Peyer's patch (tissue), 4 donors: Measurements from ENCODE around the gene NSUN6. TPM values are rescaled to one million over a fixed set of nuclear protein-coding genes. Genes with fewer than 3 reads are reported as not detected.

Experiments used
- DNase-seq, 3 donors: peaks; one replicate each; pipeline ENCODE4 v3.0.0-alpha.2; 2017 to 2019
- H3K27ac ChIP-seq, 4 donors: fragments of 200-600 bp; sonication (generic); one replicate each; pipeline ENCODE4 v1.5.1; 2016 to 2019
- H3K27me3 ChIP-seq, 2 donors: fragments of 200-600 bp; sonication (generic); one replicate each; pipeline ENCODE4 v1.5.1; 2019
- H3K36me3 ChIP-seq, 3 donors: fragments of 200-600 bp; sonication (generic); one replicate each; pipeline ENCODE4 v1.5.1; 2016 to 2019
- H3K4me1 ChIP-seq, 4 donors: fragments of 200-600 bp; sonication (generic); one replicate each; pipeline ENCODE4 v1.5.1; 2016 to 2019
- H3K4me3 ChIP-seq, 4 donors: fragments of 200-600 bp; sonication (generic); 1 replicate in 3 of 4; 2 replicates in 1 of 4; pipeline ENCODE4 v1.5.1; 2016 to 2019; ENCODE audit warnings: mild to moderate bottlenecking in 1 of 4
- H3K9me3 ChIP-seq, 4 donors: fragments of 200-600 bp; sonication (generic); one replicate each; pipeline ENCODE4 v1.5.1; 2016 to 2019; ENCODE audit warnings: mild to moderate bottlenecking in 1 of 4
- POLR2A ChIP-seq, 2 donors: fragments of 450-650 bp; IDR thresholded peaks; one replicate each; pipeline ENCODE4 v1.5.1; 2017; ENCODE audit warnings: antibody characterized with exemption in 2 of 2, mild to moderate bottlenecking in 2 of 2, moderate library complexity in 2 of 2
- total RNA-seq, 4 donors: library from RNA; depleted of rRNA; stranded (reverse); fragments of >200 nt; gene quantifications; one replicate each; pipeline ENCODE4 v1.1.0, GENCODE V29; 2016
- TF ChIP-seq, protein P1 (sequence below), 6 experiments: fragments of 450-650 bp in 4 of 6; fragments of 200-600 bp in 2 of 6; sonication (generic) in 1 of 6; IDR thresholded peaks; one replicate each; pipeline ENCODE4 v1.5.1; 2017 to 2019; ENCODE audit warnings: antibody characterized with exemption in 6 of 6, mild to moderate bottlenecking in 3 of 6, moderate library complexity in 1 of 6

The NSUN6 gene
- total RNA-seq, 4 donors from 2014 or later: 14.9 to 27.2 (median 22.3) TPM

DNA sequence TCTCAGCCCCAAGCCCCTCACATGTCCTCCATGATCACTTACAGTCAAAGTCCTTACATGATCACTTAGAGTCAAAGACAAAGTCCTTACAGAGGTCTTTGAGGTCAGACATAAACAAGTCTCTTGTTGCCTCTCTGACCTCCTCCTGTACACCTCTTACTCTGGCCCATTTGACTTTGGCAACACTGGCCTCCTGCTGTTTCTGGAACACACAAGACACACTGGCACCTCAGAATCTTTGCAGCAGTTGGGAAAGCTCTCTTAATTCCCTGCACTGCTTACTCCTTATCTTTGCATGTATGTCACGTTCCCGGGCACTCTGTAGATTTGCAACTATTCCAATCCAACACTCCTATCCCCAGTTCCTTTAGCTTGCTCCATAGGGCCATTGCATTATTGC lies 102.3 kb downstream of the NSUN6 start:
- TF ChIP-seq, protein P1, sequence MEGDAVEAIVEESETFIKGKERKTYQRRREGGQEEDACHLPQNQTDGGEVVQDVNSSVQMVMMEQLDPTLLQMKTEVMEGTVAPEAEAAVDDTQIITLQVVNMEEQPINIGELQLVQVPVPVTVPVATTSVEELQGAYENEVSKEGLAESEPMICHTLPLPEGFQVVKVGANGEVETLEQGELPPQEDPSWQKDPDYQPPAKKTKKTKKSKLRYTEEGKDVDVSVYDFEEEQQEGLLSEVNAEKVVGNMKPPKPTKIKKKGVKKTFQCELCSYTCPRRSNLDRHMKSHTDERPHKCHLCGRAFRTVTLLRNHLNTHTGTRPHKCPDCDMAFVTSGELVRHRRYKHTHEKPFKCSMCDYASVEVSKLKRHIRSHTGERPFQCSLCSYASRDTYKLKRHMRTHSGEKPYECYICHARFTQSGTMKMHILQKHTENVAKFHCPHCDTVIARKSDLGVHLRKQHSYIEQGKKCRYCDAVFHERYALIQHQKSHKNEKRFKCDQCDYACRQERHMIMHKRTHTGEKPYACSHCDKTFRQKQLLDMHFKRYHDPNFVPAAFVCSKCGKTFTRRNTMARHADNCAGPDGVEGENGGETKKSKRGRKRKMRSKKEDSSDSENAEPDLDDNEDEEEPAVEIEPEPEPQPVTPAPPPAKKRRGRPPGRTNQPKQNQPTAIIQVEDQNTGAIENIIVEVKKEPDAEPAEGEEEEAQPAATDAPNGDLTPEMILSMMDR (IDR thresholded peaks at IDR 0.05): no peak
- no peak for TF ChIP-seq POLR2A (IDR thresholded peaks at IDR 0.05)
- no peaks in the 10 kb centered on the region for H3K4me1 ChIP-seq
- no peak for DNase-seq
- H3K9me3 ChIP-seq: no peaks in the 10 kb centered on the region
- no peak overlapping the region for H3K4me3 ChIP-seq
- peaks cover 0 to 19% (median 0%) of the 10 kb centered on the region in 3 donors for H3K36me3 ChIP-seq
- H3K27ac ChIP-seq: no peak overlapping the region
- H3K27me3 ChIP-seq: no peaks in the 10 kb centered on the region

DNA sequence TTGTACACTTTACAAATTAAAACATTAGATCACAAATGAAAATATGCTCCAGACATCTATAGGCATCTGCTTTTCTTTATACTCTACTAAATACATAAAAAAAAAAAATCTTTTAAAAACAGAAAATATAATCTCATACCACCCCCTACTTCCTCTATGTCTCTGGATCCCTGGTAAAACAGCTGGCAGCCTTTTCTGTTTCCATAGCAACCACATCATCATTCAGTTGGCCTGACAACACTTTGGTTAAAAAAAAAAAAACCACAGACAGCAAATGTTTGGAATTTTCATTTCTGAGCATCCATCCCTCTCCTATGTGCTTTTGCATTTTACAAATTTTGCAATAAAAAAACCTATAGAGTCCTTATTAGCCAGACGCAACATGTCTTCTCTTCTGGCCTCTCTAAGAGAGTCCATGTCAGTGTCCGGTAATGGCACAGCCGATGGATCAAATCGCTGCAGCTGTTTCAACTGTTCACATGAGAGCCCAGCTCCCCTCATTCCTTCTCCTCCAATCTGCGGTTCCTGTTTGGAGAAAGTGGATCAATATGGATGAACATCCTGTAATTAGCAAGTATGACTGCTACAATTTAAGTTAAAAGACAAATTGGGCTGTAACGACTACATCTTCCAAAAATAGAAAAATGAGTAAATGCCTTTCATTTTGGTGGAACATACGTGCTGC lies 105.6 kb downstream of the NSUN6 start:
- Histone ChIP-seq H3K36me3 (peaks cover 0 to 21% (median 0%) of the 10 kb centered on the region in 3 donors), H3K9me3 (no peaks in the 10 kb centered on the region)
- TF ChIP-seq POLR2A (IDR thresholded peaks at IDR 0.05): no peak
- TF ChIP-seq, protein P1 (IDR thresholded peaks at IDR 0.05): no peak

DNA sequence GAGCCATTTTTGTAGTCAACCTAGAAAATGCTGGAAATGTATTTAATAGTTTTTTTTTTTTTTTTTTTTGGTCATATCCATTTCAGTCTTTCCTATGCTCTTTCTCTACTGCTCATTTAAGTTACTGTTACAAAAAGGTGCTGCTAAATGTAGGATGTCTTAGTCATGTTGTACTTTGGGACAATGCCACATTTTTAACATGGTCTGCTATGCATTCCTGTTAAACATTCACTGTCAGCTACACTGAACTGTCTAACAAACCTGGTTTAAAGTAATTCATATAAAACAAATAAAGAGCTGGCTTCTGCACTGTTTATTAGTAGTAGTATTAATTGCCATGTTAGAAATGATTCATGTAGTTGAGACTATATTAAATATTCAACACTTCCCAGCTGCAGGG lies 108.6 kb downstream of the NSUN6 start:
- TF ChIP-seq, protein P1 (IDR thresholded peaks at IDR 0.05): no peak
- TF ChIP-seq POLR2A (IDR thresholded peaks at IDR 0.05): no peak
- no peak overlapping the region for H3K27ac ChIP-seq

More for the DNA sequence above, 105.6 kb downstream of the NSUN6 start:
- H3K27me3 ChIP-seq: no peaks in the 10 kb centered on the region
- H3K27ac ChIP-seq: no peak overlapping the region
- no peak for DNase-seq
- H3K4me3 ChIP-seq: no peak overlapping the region
- no peaks in the 10 kb centered on the region for H3K4me1 ChIP-seq

GRCh38 chr10:18540195-18540594 lies 111.2 kb downstream of the NSUN6 start:
- Histone ChIP-seq H3K36me3 (peaks cover 0 to 39% (median 0%) of the 10 kb centered on the region in 3 donors), H3K27ac (no peak overlapping the region), H3K9me3 (no peaks in the 10 kb centered on the region), H3K4me3 (no peak overlapping the region), H3K4me1 (no peaks in the 10 kb centered on the region), H3K27me3 (no peaks in the 10 kb centered on the region)
- TF ChIP-seq POLR2A (IDR thresholded peaks at IDR 0.05): no peak
- TF ChIP-seq, protein P1 (IDR thresholded peaks at IDR 0.05): no peak
- DNase-seq: no peak

More for the DNA sequence above, 108.6 kb downstream of the NSUN6 start:
- Histone ChIP-seq H3K9me3 (no peaks in the 10 kb centered on the region), H3K4me1 (no peaks in the 10 kb centered on the region), H3K4me3 (no peak overlapping the region), H3K27me3 (no peaks in the 10 kb centered on the region), H3K36me3 (peaks cover 0 to 39% (median 0%) of the 10 kb centered on the region in 3 donors)
- no peak for DNase-seq

GRCh38 chr10:18539335-18539734 lies 112.1 kb downstream of the NSUN6 start:
- TF ChIP-seq, protein P1 (IDR thresholded peaks at IDR 0.05): no peak
- no peak for TF ChIP-seq POLR2A (IDR thresholded peaks at IDR 0.05)
- Histone ChIP-seq H3K27ac (no peak overlapping the region), H3K4me3 (no peak overlapping the region), H3K27me3 (no peaks in the 10 kb centered on the region), H3K9me3 (no peaks in the 10 kb centered on the region), H3K36me3 (peaks cover 0 to 39% (median 0%) of the 10 kb centered on the region in 3 donors), H3K4me1 (no peaks in the 10 kb centered on the region)
- DNase-seq: no peak
